Tibial nerve (tissue), 4 donors: ENCODE results near the gene SMG6. TPM values are rescaled to one million over a fixed set of nuclear protein-coding genes. Genes with fewer than 3 reads are reported as not detected.
A peak's percentile ranks its signal among the peaks of the same experiment; 100 is the strongest.

Experiments
- DNase-seq, 2 donors: peaks; one replicate each; pipeline ENCODE4 v3.0.0-alpha.2; 2019; ENCODE audit warnings: low spot score in 2 of 2
- H3K27ac ChIP-seq, 4 donors: fragments of 200-600 bp; sonication (generic) in 3 of 4; one replicate each; pipeline ENCODE4 v1.5.1; 2017 to 2019; ENCODE audit warnings: mild to moderate bottlenecking in 1 of 4
- H3K27me3 ChIP-seq, 2 donors: fragments of 200-600 bp; sonication (generic) in 1 of 2; one replicate each; pipeline versions ENCODE4 v1.5.1 to v1.6.0; 2017 to 2019
- H3K36me3 ChIP-seq, 3 donors: fragments of 200-600 bp; sonication (generic); one replicate each; pipeline ENCODE4 v1.5.1; 2018 to 2019
- H3K4me1 ChIP-seq, 4 donors: fragments of 200-600 bp; sonication (generic) in 3 of 4; one replicate each; pipeline ENCODE4 v1.5.1; 2017 to 2019
- H3K4me3 ChIP-seq, 4 donors: fragments of 200-600 bp; sonication (generic) in 3 of 4; one replicate each; pipeline ENCODE4 v1.5.1; 2017 to 2019; ENCODE audit warnings: mild to moderate bottlenecking in 1 of 4, moderate library complexity in 1 of 4
- H3K9me3 ChIP-seq, 4 donors: fragments of 200-600 bp; sonication (generic) in 3 of 4; one replicate each; pipeline ENCODE4 v1.5.1; 2017 to 2019
- EP300 ChIP-seq, 2 donors: sonication (generic); formaldehyde crosslinking; IDR thresholded peaks; one replicate each; pipeline ENCODE4 v1.6.1; 2017; ENCODE audit warnings: antibody characterized with exemption in 2 of 2, mild to moderate bottlenecking in 1 of 2
- POLR2A ChIP-seq, 2 donors: fragments of 450-650 bp; IDR thresholded peaks; one replicate each; pipeline ENCODE4 v1.6.1; 2017; ENCODE audit warnings: antibody characterized with exemption in 2 of 2, mild to moderate bottlenecking in 2 of 2, moderate library complexity in 2 of 2
- WGBS, 2 donors: methylation state at CpG; one replicate each; pipeline ENCODE4 v1.1.5; 2018; 5-methylcytosine and 5-hydroxymethylcytosine counted together
- total RNA-seq, 4 donors: library from RNA; depleted of rRNA; stranded (reverse); fragments of >200 nt; gene quantifications; one replicate each; pipeline ENCODE4 v1.1.0, GENCODE V29; 2016
- TF ChIP-seq, protein P1 (sequence below), 5 experiments: fragments of 200-600 bp in 3 of 5; fragments of 450-650 bp in 2 of 5; sonication (generic) in 3 of 5; IDR thresholded peaks; one replicate each; pipeline ENCODE4 v1.5.1; 2016 to 2019; ENCODE audit warnings: antibody characterized with exemption in 5 of 5, mild to moderate bottlenecking in 3 of 5, moderate library complexity in 2 of 5

SMG6 gene
- total RNA-seq, 4 donors from 2014 or later = 29.5 to 86.5 (median 40.1) TPM

DNA sequence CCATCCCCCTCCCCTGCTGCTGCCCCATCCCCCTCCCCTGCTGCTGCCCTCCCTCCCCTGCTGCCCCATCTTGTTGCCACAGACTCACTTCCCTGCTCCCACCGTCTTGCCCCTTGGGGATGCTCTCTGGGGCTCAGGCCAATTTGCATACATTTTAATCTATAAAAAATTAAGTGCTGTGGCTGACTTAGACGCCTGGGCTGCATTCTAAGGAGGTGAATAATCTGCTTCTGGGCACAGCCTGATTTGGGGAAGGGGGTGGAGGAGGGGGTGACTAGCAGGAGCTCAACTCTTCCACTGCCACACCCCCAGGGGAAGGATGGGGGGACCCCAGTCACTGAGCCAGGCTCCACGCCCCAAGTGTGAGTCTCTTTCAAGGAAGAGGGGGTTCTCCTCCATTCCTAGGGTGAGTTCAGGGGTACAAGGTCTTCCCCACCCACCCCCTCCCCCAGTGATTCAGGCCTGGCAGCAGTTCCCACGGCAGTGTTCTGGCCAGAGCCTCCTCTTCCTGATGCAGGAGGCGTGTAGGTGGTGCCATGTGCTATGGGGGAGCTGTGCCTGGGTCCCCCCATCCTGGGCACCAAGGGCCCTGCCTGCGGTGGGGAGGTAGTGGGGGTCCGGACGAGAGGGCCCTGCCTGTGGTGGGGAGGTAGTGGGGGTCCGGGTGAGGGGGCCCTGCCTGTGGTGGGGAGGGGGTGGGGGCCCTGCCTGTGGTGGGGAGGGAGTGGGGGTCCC is 268.6 kb downstream of the SMG6 start:
- peaks cover 2 to 60% (median 7%) of the 10 kb centered on the region in 3 donors for H3K36me3 ChIP-seq

DNA sequence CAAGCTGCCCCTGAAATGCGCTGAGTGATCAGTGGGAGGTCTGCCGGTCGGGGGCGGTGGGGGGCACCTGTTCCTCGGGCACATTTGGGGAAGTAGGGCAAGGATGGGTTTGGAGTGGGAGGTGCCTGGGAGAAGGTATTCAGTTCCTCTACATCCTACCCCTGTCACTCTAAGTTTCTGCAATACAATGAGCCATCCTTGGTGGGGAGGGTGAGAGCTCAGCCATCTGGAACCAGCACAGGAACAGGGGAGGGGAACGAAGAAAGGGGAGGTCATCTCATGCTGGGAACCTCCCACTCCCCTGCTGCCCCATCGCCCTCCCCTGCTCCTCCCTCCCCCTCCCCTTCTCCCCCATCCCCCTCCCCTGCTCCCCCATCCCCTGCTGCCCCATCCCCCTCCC is 269.4 kb downstream of the SMG6 start:
- no peaks in the 10 kb centered on the region for H3K9me3 ChIP-seq
- TF ChIP-seq EP300 (IDR thresholded peaks at IDR 0.05) (no peak), POLR2A (IDR thresholded peaks at IDR 0.05) (no peak)
- TF ChIP-seq, protein P1, sequence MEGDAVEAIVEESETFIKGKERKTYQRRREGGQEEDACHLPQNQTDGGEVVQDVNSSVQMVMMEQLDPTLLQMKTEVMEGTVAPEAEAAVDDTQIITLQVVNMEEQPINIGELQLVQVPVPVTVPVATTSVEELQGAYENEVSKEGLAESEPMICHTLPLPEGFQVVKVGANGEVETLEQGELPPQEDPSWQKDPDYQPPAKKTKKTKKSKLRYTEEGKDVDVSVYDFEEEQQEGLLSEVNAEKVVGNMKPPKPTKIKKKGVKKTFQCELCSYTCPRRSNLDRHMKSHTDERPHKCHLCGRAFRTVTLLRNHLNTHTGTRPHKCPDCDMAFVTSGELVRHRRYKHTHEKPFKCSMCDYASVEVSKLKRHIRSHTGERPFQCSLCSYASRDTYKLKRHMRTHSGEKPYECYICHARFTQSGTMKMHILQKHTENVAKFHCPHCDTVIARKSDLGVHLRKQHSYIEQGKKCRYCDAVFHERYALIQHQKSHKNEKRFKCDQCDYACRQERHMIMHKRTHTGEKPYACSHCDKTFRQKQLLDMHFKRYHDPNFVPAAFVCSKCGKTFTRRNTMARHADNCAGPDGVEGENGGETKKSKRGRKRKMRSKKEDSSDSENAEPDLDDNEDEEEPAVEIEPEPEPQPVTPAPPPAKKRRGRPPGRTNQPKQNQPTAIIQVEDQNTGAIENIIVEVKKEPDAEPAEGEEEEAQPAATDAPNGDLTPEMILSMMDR (IDR thresholded peaks at IDR 0.05) = no peak
- no peak for DNase-seq
- H3K27ac ChIP-seq = no peak overlapping the region
- peaks cover 0 to 6% of the 10 kb centered on the region in 2 donors for H3K27me3 ChIP-seq
- H3K4me3 ChIP-seq = no peak overlapping the region
- H3K4me1 ChIP-seq = peaks cover 0 to 40% (median 12%) of the 10 kb centered on the region in 4 donors
- WGBS, 2 donors = 65 to 75% methylated on average over 7 of the region's 7 CpGs
- peaks cover 2 to 54% (median 7%) of the 10 kb centered on the region in 3 donors for H3K36me3 ChIP-seq

More for the DNA sequence above, 268.6 kb downstream of the SMG6 start:
- Histone ChIP-seq H3K4me1 (peaks cover 0 to 33% (median 12%) of the 10 kb centered on the region in 4 donors), H3K27me3 (no peaks in the 10 kb centered on the region), H3K9me3 (no peaks in the 10 kb centered on the region), H3K4me3 (no peak overlapping the region), H3K27ac (no peak overlapping the region)
- TF ChIP-seq, protein P1 (IDR thresholded peaks at IDR 0.05) = no peak
- no peak for TF ChIP-seq EP300 (IDR thresholded peaks at IDR 0.05)
- no peak for TF ChIP-seq POLR2A (IDR thresholded peaks at IDR 0.05)
- no peak for DNase-seq
- WGBS, 2 donors = 61% methylated on average over 2 to 3 of the region's 9 CpGs

DNA sequence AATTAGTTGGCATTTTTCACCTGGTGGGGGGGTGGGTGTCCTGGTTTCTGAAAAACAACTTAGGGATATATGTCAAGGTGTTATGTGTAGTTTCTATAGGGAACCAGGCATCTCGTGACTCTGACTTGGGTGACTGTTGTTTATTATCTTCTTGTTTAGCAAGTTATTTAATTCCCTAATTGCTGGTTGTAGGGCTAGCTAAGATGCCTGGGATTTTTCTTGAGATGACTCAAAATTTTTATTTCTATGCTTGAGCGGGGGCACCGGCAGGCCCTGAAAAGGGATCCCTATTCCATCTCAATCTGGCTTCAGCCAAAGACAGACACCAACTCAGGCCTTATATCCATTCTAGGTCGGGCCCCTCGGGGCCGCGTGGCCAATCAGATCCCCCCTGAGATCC is 270.4 kb downstream of the SMG6 start:
- Histone ChIP-seq H3K4me3 (no peak overlapping the region), H3K9me3 (no peaks in the 10 kb centered on the region), H3K4me1 (peaks cover 0 to 43% (median 12%) of the 10 kb centered on the region in 4 donors), H3K36me3 (peaks cover 2 to 45% (median 7%) of the 10 kb centered on the region in 3 donors), H3K27me3 (peaks cover 0 to 6% of the 10 kb centered on the region in 2 donors), H3K27ac (no peak overlapping the region)
- no peak for DNase-seq
- TF ChIP-seq EP300 (IDR thresholded peaks at IDR 0.05) (no peak), POLR2A (IDR thresholded peaks at IDR 0.05) (no peak)
- TF ChIP-seq, protein P1 (IDR thresholded peaks at IDR 0.05) = no peak
- 87 to 92% methylated on average over 7 of the region's 7 CpGs for WGBS, 2 donors

DNA sequence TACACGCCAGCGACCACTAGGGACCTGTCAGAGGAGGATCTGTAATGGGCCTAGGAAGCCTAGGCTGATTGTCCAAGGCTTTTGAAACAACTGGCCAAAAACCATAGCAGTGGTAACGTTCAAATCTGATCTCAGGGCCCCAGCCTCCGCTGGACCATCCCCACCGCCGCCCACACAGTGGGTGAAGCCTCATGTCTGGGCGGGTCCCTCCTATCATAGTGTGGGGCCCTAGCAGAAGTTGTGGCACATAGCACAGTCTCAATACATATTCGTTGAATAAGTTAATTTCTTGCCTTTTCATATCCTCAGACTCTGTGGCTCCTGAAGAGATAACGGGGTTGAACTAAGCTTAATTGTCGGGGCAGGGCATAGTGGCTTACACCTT is 272.8 kb downstream of the SMG6 start:
- Histone ChIP-seq H3K4me3 (peak overlapping the region; percentile 70 to 99 (median 93)), H3K4me1 (peaks cover 0 to 53% (median 16%) of the 10 kb centered on the region in 4 donors), H3K36me3 (peaks cover 0 to 22% (median 0%) of the 10 kb centered on the region in 3 donors), H3K27ac (peak overlapping the region in 1 of 4 donors; percentile 78), H3K27me3 (peaks cover 0 to 26% of the 10 kb centered on the region in 2 donors), H3K9me3 (no peaks in the 10 kb centered on the region)
- TF ChIP-seq POLR2A (IDR thresholded peaks at IDR 0.05) = no peak
- no peak for TF ChIP-seq EP300 (IDR thresholded peaks at IDR 0.05)
- TF ChIP-seq, protein P1 (IDR thresholded peaks at IDR 0.05) = peak in 2 of 5 experiments; percentile 27 to 34
- WGBS, 2 donors = 17 to 23% methylated on average over 7 to 8 of the region's 10 CpGs
- DNase-seq = no peak
